Right lobe of liver (tissue), 4 donors: ENCODE measurements around the gene TNFRSF25.

Source experiments
- CTCF ChIP-seq, 4 donors: fragments of 200-600 bp in 3 of 4; fragments of 450-650 bp in 1 of 4; IDR thresholded peaks; one replicate each; pipeline versions ENCODE4 v1.5.1 to v1.8.0; 2016 to 2022; ENCODE audit warnings: antibody characterized with exemption in 4 of 4, mild to moderate bottlenecking in 2 of 4
- POLR2A ChIP-seq: fragments of 450-650 bp; IDR thresholded peaks from one replicate; pipeline ENCODE4 v1.6.1; 2017; ENCODE audit warnings: antibody characterized with exemption, mild to moderate bottlenecking
- donor health status: DM: no; HTN: no; CAD: no.
- donor health status: DM: no; HTN: no; CAD: no.
- donor health status: DM: no; HTN: yes; CAD: no.

- TF ChIP-seq CTCF (IDR thresholded peaks at IDR 0.05) (no peak), POLR2A (no peak)
Observed at GRCh38 chr1:6504887-6505286, 38.9 kb upstream of the TNFRSF25 start.
